GM18868 (cell line): ENCODE data around the gene APMAP.
A peak's percentile ranks its signal among the peaks of the same experiment; 100 is the strongest.
"Not testable (repeated sequence)": the region's sequence is repeated elsewhere in the genome, so short reads cannot be mapped to it uniquely, and the experiment has no call there.

Experiments
- ATAC-seq: cut with Tn5 transposase; IDR thresholded peaks from one replicate; pipeline ENCODE4 v1.9.1; 2021; ENCODE audit warnings: mild to moderate bottlenecking, moderate library complexity; ENCODE audit not compliant: unreplicated experiment

APMAP gene

GRCh38 chr20:25008388-25009217, 16.1 kb upstream of the APMAP start:
- no peak for ATAC-seq

GRCh38 chr20:25007491-25008305, 15.1 kb upstream of the APMAP start:
- ATAC-seq, result no peak

- ATAC-seq, result no peak
These were observed 14.0 kb upstream of the APMAP start for GRCh38 chr20:25006431-25007167.

- ATAC-seq, result no peak
These were observed 13.1 kb upstream of the APMAP start for GRCh38 chr20:25005661-25006060.

GRCh38 chr20:25005220-25005619, 12.7 kb upstream of the APMAP start:
- ATAC-seq, result no peak

GRCh38 chr20:25003002-25003401, 10.5 kb upstream of the APMAP start:
- no peak for ATAC-seq

- ATAC-seq, result not testable (repeated sequence)
These were observed 8.8 kb upstream of the APMAP start for GRCh38 chr20:25001323-25001722.

- ATAC-seq, result no peak
These were observed 7.8 kb upstream of the APMAP start for GRCh38 chr20:25000268-25000801.

- ATAC-seq, result no peak
These were observed 7.0 kb upstream of the APMAP start for GRCh38 chr20:24999568-24999967.

- ATAC-seq, result peak; percentile 55
These were observed 6.3 kb upstream of the APMAP start for GRCh38 chr20:24998631-24999445.

GRCh38 chr20:24998121-24998520, 5.6 kb upstream of the APMAP start:
- no peak for ATAC-seq

- ATAC-seq, result no peak
These were observed 4.2 kb upstream of the APMAP start for GRCh38 chr20:24996449-24997377.

GRCh38 chr20:24995741-24996448, 3.3 kb upstream of the APMAP start:
- no peak for ATAC-seq

- ATAC-seq, result no peak
These were observed 2.2 kb upstream of the APMAP start for GRCh38 chr20:24994470-24995368.

- ATAC-seq, result no peak
These were observed 1.6 kb upstream of the APMAP start for GRCh38 chr20:24994186-24994465.

- no peak for ATAC-seq
These were observed 1.0 kb upstream of the APMAP start for GRCh38 chr20:24993337-24994185.
